H1 (cell line): ENCODE results near the gene NCAPD3. TPM values are rescaled to one million over a fixed set of nuclear protein-coding genes. Genes with fewer than 3 reads are reported as not detected.

Experiments
- CTCF ChIA-PET: fragments of 300-600 bp; sonication (Branson Sonifier 250); formaldehyde crosslinking; loops from one replicate; lab custom pipeline; 2021; ENCODE audit not compliant: partially characterized antibody; lab: Charles Lee
- POLR2A ChIA-PET: fragments of 300-600 bp; sonication (Branson Sonifier 250); formaldehyde crosslinking; loops from one replicate; lab custom pipeline; 2021; ENCODE audit warnings: inconsistent platforms; ENCODE audit not compliant: partially characterized antibody; lab: Charles Lee
- DNase-seq, 2 experiments: peaks; one replicate each; pipeline versions ENCODE4 v3.0.0 to v3.0.0-alpha.2; 2010 to 2022; ENCODE audit warnings: low spot score in 2 of 2, low read depth in 1 of 2, mixed read lengths in 1 of 2
- FAIRE-seq: peaks from 2 replicates; lab custom pipeline; 2011; peaks lifted over from hg19 to GRCh38; lab: Jason Lieb, UNC
- H2AFZ ChIP-seq: 2 replicates; pipeline ENCODE4 v1.8.1; 2012; ENCODE audit warnings: low read length, inconsistent platforms
- H2AK5ac ChIP-seq: 2 replicates; pipeline ENCODE4 v1.6.1; 2013; ENCODE audit warnings: low read depth, low read length
- H2BK120ac ChIP-seq: replicated peaks from 2 replicates; pipeline ENCODE3; 2013; ENCODE audit warnings: low read depth, low read length, inconsistent platforms
- H2BK12ac ChIP-seq: 2 replicates; pipeline ENCODE4 v1.6.1; 2013; ENCODE audit warnings: low read depth, low read length
- H2BK15ac ChIP-seq: 2 replicates; pipeline ENCODE4 v1.6.1; 2013; ENCODE audit warnings: low read length
- H2BK20ac ChIP-seq: 2 replicates; pipeline ENCODE4 v1.6.1; 2013; ENCODE audit warnings: low read length
- H2BK5ac ChIP-seq: 2 replicates; pipeline ENCODE4 v1.6.1; 2013; ENCODE audit warnings: low read depth, low read length
- H3K14ac ChIP-seq: 2 replicates; pipeline ENCODE4 v1.6.1; 2013; ENCODE audit warnings: inconsistent platforms; ENCODE audit not compliant: insufficient read length
- H3K18ac ChIP-seq: 2 replicates; pipeline ENCODE4 v1.6.1; 2013; ENCODE audit warnings: low read length; ENCODE audit errors: extremely low read depth
- H3K23ac ChIP-seq: 2 replicates; pipeline ENCODE4 v1.6.1; 2013; ENCODE audit warnings: inconsistent platforms; ENCODE audit not compliant: insufficient read length
- H3K23me2 ChIP-seq: 2 replicates; pipeline ENCODE4 v1.6.1; 2013; ENCODE audit warnings: low read depth, low read length
- H3K27ac ChIP-seq: 2 replicates; pipeline ENCODE4 v1.6.1; 2011; ENCODE audit warnings: low read depth, low read length, inconsistent platforms
- H3K27me3 ChIP-seq, 4 experiments: replicated peaks in 1 of 4; 1 replicate in 1 of 4; 2 replicates in 3 of 4; pipeline versions ENCODE4 v1.6.1 to v1.8.1; 2011 to 2013; ENCODE audit warnings: low read length in 3 of 4, mild to moderate bottlenecking in 3 of 4, inconsistent platforms in 2 of 4, mixed read lengths in 2 of 4, moderate library complexity in 1 of 4; ENCODE audit not compliant: control insufficient read depth in 3 of 4, insufficient read depth in 3 of 4; ENCODE audit errors: extremely low read depth in 1 of 4
- H3K36me3 ChIP-seq, 4 experiments: 2 replicates each; pipeline versions ENCODE4 v1.6.1 to v1.8.1; 2011 to 2013; ENCODE audit warnings: mild to moderate bottlenecking in 4 of 4, low read length in 3 of 4, moderate library complexity in 2 of 4, control low read depth in 1 of 4, inconsistent platforms in 1 of 4; ENCODE audit not compliant: insufficient read depth in 4 of 4, control insufficient read depth in 2 of 4
- H3K4ac ChIP-seq: replicated peaks from 2 replicates; pipeline ENCODE3; 2013; ENCODE audit warnings: low read length, low read depth, mixed read lengths, inconsistent platforms; ENCODE audit not compliant: insufficient read length
- H3K4me1 ChIP-seq, 4 experiments: replicated peaks in 1 of 4; 1 replicate in 1 of 4; 2 replicates in 3 of 4; pipeline versions ENCODE4 v1.6.1 to v1.8.1; 2011 to 2013; ENCODE audit warnings: low read length in 3 of 4, inconsistent platforms in 2 of 4, mixed read lengths in 1 of 4; ENCODE audit not compliant: insufficient read depth in 4 of 4, control insufficient read depth in 3 of 4
- H3K4me2 ChIP-seq, 2 experiments: 2 replicates each; pipeline versions ENCODE4 v1.6.1 to v1.8.1; 2011 to 2013; ENCODE audit warnings: low read depth in 2 of 2, low read length in 2 of 2, control low read depth in 1 of 2, inconsistent platforms in 1 of 2, mild to moderate bottlenecking in 1 of 2; ENCODE audit not compliant: insufficient read depth in 1 of 2
- H3K4me3 ChIP-seq, 4 experiments: fragments of 200-600, 300-600 bp in 1 of 4; sonication (generic), shearing (Covaris generic), sonication (Bioruptor Twin) in 1 of 4; 2 replicates each; pipeline versions ENCODE4 v1.5.1 to v1.8.1; 2011 to 2016; ENCODE audit warnings: low read length in 4 of 4, low read depth in 3 of 4, control low read depth in 2 of 4, inconsistent platforms in 2 of 4, mild to moderate bottlenecking in 2 of 4, mixed read lengths in 1 of 4, moderate library complexity in 1 of 4; ENCODE audit not compliant: insufficient read depth in 2 of 4; ENCODE audit errors: extremely low read depth in 1 of 4
- H3K56ac ChIP-seq: replicated peaks from 2 replicates; pipeline ENCODE3; 2013; ENCODE audit warnings: low read depth, mild to moderate bottlenecking, mixed read lengths, low read length, inconsistent platforms; ENCODE audit not compliant: insufficient read length
- H3K79me1 ChIP-seq: 2 replicates; pipeline ENCODE4 v1.6.1; 2013; ENCODE audit warnings: low read depth, low read length, control low read depth
- H3K79me2 ChIP-seq, 2 experiments: 2 replicates each; pipeline versions ENCODE4 v1.6.1 to v1.8.1; 2012 to 2013; ENCODE audit warnings: low read length in 2 of 2, mild to moderate bottlenecking in 2 of 2, inconsistent platforms in 1 of 2; ENCODE audit not compliant: insufficient read depth in 2 of 2, control insufficient read depth in 1 of 2
- H3K9ac ChIP-seq, 4 experiments: replicated peaks in 1 of 4; 1 replicate in 1 of 4; 2 replicates in 3 of 4; pipeline versions ENCODE4 v1.6.1 to v1.8.1; 2011 to 2013; ENCODE audit warnings: low read depth in 3 of 4, low read length in 3 of 4, control low read depth in 2 of 4, mild to moderate bottlenecking in 2 of 4, moderate library complexity in 2 of 4, inconsistent platforms in 1 of 4; ENCODE audit errors: extremely low read depth in 1 of 4
- H3K9me3 ChIP-seq, 2 experiments: 2 replicates each; pipeline versions ENCODE4 v1.6.1 to v1.8.1; 2012 to 2013; ENCODE audit warnings: mild to moderate bottlenecking in 2 of 2, moderate library complexity in 2 of 2, control low read depth in 1 of 2, inconsistent platforms in 1 of 2, low read depth in 1 of 2, low read length in 1 of 2, mixed read lengths in 1 of 2; ENCODE audit not compliant: insufficient read depth in 2 of 2
- H4K20me1 ChIP-seq, 2 experiments: replicated peaks in 1 of 2; 2 replicates each; pipeline versions ENCODE3 to v1.8.1; 2011 to 2013; ENCODE audit warnings: inconsistent platforms in 2 of 2, low read length in 2 of 2, mild to moderate bottlenecking in 1 of 2; ENCODE audit not compliant: insufficient read depth in 2 of 2, control insufficient read depth in 1 of 2
- H4K5ac ChIP-seq: 2 replicates; pipeline ENCODE4 v1.6.1; 2013; ENCODE audit warnings: low read length, low read depth, mixed read lengths, inconsistent platforms; ENCODE audit not compliant: insufficient read length
- H4K8ac ChIP-seq: 2 replicates; pipeline ENCODE4 v1.8.0; 2013; ENCODE audit warnings: mild to moderate bottlenecking, moderate library complexity, low read length, inconsistent platforms; ENCODE audit not compliant: insufficient read depth; ENCODE audit errors: extremely low read depth
- H4K91ac ChIP-seq: replicated peaks from 2 replicates; pipeline ENCODE3; 2013; ENCODE audit warnings: low read length, mixed read lengths, inconsistent platforms; ENCODE audit not compliant: insufficient read length
- CBX5 ChIP-seq: fragments of 300-800, 300-1000 bp; sonication (generic); IDR thresholded peaks from 2 replicates; pipeline ENCODE4 v1.7.1; 2016; ENCODE audit warnings: antibody characterized with exemption, low read length, low read depth
- E2F6 ChIP-seq: IDR thresholded peaks from 2 replicates; pipeline ENCODE4 v1.6.1; 2012; ENCODE audit warnings: inconsistent platforms
- POU5F1 ChIP-seq: IDR thresholded peaks from 2 replicates; pipeline ENCODE4 v1.6.1; 2011; ENCODE audit warnings: low read depth, mild to moderate bottlenecking, low read length, moderate library complexity
- SIN3A ChIP-seq, 2 experiments: IDR thresholded peaks in 1 of 2; conservative IDR thresholded peaks in 1 of 2; 2 replicates each; pipeline ENCODE4 v1.6.1; 2011 to 2012; ENCODE audit warnings: low read length in 2 of 2, improper control_type of control experiment in 1 of 2, low read depth in 1 of 2, mild to moderate bottlenecking in 1 of 2
- TBP ChIP-seq: IDR thresholded peaks from 2 replicates; pipeline ENCODE4 v1.6.1; 2011; ENCODE audit warnings: low read depth, low read length, improper control_type of control experiment
- TCF12 ChIP-seq: IDR thresholded peaks from 2 replicates; pipeline ENCODE4 v1.6.1; 2011; ENCODE audit warnings: low read depth, mild to moderate bottlenecking, low read length
- ZNF274 ChIP-seq: IDR thresholded peaks from 2 replicates; pipeline ENCODE4 v1.7.0; 2012; ENCODE audit warnings: low read length, borderline replicate concordance; ENCODE audit errors: extremely low read depth
- WGBS, 2 experiments: shearing (Covaris generic) in 1 of 2; methylation state at CpG; one replicate each; pipeline versions ENCODE4 v1.1.6 to v1.1.7; 2013 to 2015; ENCODE audit warnings: low lambda C conversion rate in 2 of 2, mixed read lengths in 2 of 2, inconsistent platforms in 1 of 2, low coverage in 1 of 2, missing lambda C conversion rate in 1 of 2; ENCODE audit not compliant: insufficient replicate concordance in 2 of 2, insufficient coverage in 1 of 2, insufficient read length in 1 of 2; ENCODE audit errors: extremely low coverage in 1 of 2, missing lambda C conversion rate in 1 of 2; 5-methylcytosine and 5-hydroxymethylcytosine counted together
- polyA plus RNA-seq, 7 experiments: library from polyadenylated mRNA; depleted of rRNA in 3 of 7; stranded (reverse) in 5 of 7; unstranded in 2 of 7; fragments of >200 nt in 5 of 7; fragments of 200-250 nt in 2 of 7; gene quantifications; 1 replicate in 5 of 7; 2 replicates in 1 of 7; 4 replicates in 1 of 7; pipeline versions ENCODE4 v1.2.1 to v1.2.3, GENCODE V29; 2011 to 2013; ENCODE audit warnings: missing spikeins in 2 of 7, mixed read lengths in 2 of 7
- total RNA-seq: library from RNA; stranded (reverse); fragmentation: NEBNext Ultra II Directional; extraction: Animal tissue kit (Norgen Biotek cat#: 25700); gene quantifications from 2 replicates; pipeline ENCODE4 v1.2.1, GENCODE V29; 2021

Gene NCAPD3
- total and polyA plus RNA-seq, 2 of the 8 experiments (the other 6 are each of a cell fraction or from before 2014, with no cell fraction given) = 26.5 to 55.2 TPM

GRCh38 chr11:134120921-134121526 is 102.7 kb downstream of the NCAPD3 start:
- H2BK20ac ChIP-seq = no peak overlapping the region
- H3K23me2 ChIP-seq = no peaks in the 10 kb centered on the region; the same call in 1 of the 2 replicates
- no peak overlapping the region for H3K56ac ChIP-seq
- no peak overlapping the region for H3K27ac ChIP-seq
- CTCF ChIA-PET = interaction anchor here (1.0 to 2.8 kb wide), 7 partner anchors 16 to 70 kb away, joined by 3 to 18 read pairs (median 3); no protein-coding TSS in a partner anchor
- H4K20me1 ChIP-seq = peaks cover 2 to 7% of the 10 kb centered on the region in 2 experiments
- H2BK5ac ChIP-seq = no peak overlapping the region
- no peak for FAIRE-seq
- H4K5ac ChIP-seq = no peak overlapping the region
- H3K79me1 ChIP-seq = no peaks in the 10 kb centered on the region
- H3K4ac ChIP-seq = no peak overlapping the region
- no peak overlapping the region for H2AK5ac ChIP-seq
- POLR2A ChIA-PET = no interaction called here
- no peak overlapping the region for H3K18ac ChIP-seq
- no peak overlapping the region for H2AFZ ChIP-seq
- H3K4me3 ChIP-seq = no peak overlapping the region
- H3K9ac ChIP-seq = no peak overlapping the region; a peak in 1 of 7 replicates
- 83% methylated on average over 9 of the region's 9 CpGs; no CpG with 5 or more reads in 1 of the 2 experiments for WGBS, 2 experiments
- H3K36me3 ChIP-seq = no peaks in the 10 kb centered on the region
- H4K8ac ChIP-seq = no peak overlapping the region
- TF ChIP-seq SIN3A (conservative IDR thresholded peaks at IDR 0.05 in 1 of 2, IDR thresholded peaks at IDR 0.05 in 1 of 2; ENCODE audit: low read depth in 1 of 2, low read length in 2 of 2) (no peak), TCF12 (no peak), E2F6 (no peak), CBX5 (no peak), TBP (no peak), POU5F1 (no peak), ZNF274 (no peak)
- no peak for DNase-seq
- no peaks in the 10 kb centered on the region for H3K9me3 ChIP-seq
- H4K91ac ChIP-seq = no peak overlapping the region
- H2BK15ac ChIP-seq = no peak overlapping the region
- peaks cover 0 to 10% (median 5%) of the 10 kb centered on the region in 4 experiments; a peak in 3 of 7 replicates for H3K27me3 ChIP-seq
- H3K79me2 ChIP-seq = peaks cover 0 to 12% of the 10 kb centered on the region in 2 experiments; a peak in 2 of 4 replicates
- no peak overlapping the region for H3K4me2 ChIP-seq
- H2BK12ac ChIP-seq = no peak overlapping the region
- no peak overlapping the region for H3K14ac ChIP-seq
- peaks cover 0 to 17% (median 12%) of the 10 kb centered on the region in 4 experiments; a peak in 5 of 7 replicates for H3K4me1 ChIP-seq
- H2BK120ac ChIP-seq = no peak overlapping the region
- H3K23ac ChIP-seq = no peak overlapping the region
